DND-41 (cell line): ENCODE data around the gene ERG.

Source experiments
- CTCF ChIP-seq: IDR thresholded peaks from 2 replicates; pipeline ENCODE4 v1.5.1; 2012; ENCODE audit warnings: borderline replicate concordance, low read length, moderate library complexity, mild to moderate bottlenecking; ENCODE audit not compliant: poor library complexity, severe bottlenecking; ENCODE audit errors: extremely low read depth
- EZH2 ChIP-seq: IDR thresholded peaks from 3 replicates; pipeline ENCODE4 v1.6.1; 2012; ENCODE audit warnings: borderline replicate concordance, low read depth, mild to moderate bottlenecking, moderate library complexity, low read length, inconsistent platforms; ENCODE audit not compliant: severe bottlenecking

GRCh38 chr21:38498057-38498833, at the start of gene ERG:
- TF ChIP-seq CTCF = no peak
- no peak for TF ChIP-seq EZH2
